ENCODE results near the gene MLXIP.
"Not testable (repeated sequence)": the region's sequence is repeated elsewhere in the genome, so short reads cannot be mapped to it uniquely, and the experiment has no call there.

MLXIP gene

GRCh38 chr12:122116707-122117535 lies 38.4 kb downstream of the MLXIP start:
- H3K4me2 ChIP-seq (ENCODE audit: low read depth, low read length): no peak overlapping the region
- peaks cover 36% of the 10 kb centered on the region for H3K79me2 ChIP-seq (ENCODE audit: low read length)
- no peak for DNase-seq
- no peaks in the 10 kb centered on the region for H3K36me3 ChIP-seq (replicated peaks; ENCODE audit: insufficient read depth, low read length)
- H3K27me3 ChIP-seq (replicated peaks; ENCODE audit: insufficient read depth, low read length): no peaks in the 10 kb centered on the region
- H3K4me1 ChIP-seq (ENCODE audit: low read length): no peaks in the 10 kb centered on the region
- no peaks in the 10 kb centered on the region for H3F3A ChIP-seq (ENCODE audit: insufficient read depth, low read length)
- no peak overlapping the region for H3K9ac ChIP-seq (ENCODE audit: low read length)
- H3K9me3 ChIP-seq (replicated peaks; ENCODE audit: insufficient read depth, low read length): no peaks in the 10 kb centered on the region
- no peaks in the 10 kb centered on the region for H4K20me1 ChIP-seq (ENCODE audit: insufficient read depth, low read length)
- H2AFZ ChIP-seq (ENCODE audit: low read length): no peak overlapping the region
- no peak overlapping the region for H3K4me3 ChIP-seq (ENCODE audit: low read length)
- no peak overlapping the region for H3K27ac ChIP-seq (ENCODE audit: low read length)
- TF ChIP-seq EZH2 (optimal IDR thresholded peaks at IDR 0.05; ENCODE audit: low read depth, low read length) (no peak), EZH2phosphoT487 (IDR thresholded peaks at IDR 0.05; ENCODE audit: low read length) (no peak), CTCF (IDR thresholded peaks at IDR 0.05; ENCODE audit: low read length) (no peak)
- no peaks in the 10 kb centered on the region for H3K9me2 ChIP-seq (replicated peaks; ENCODE audit: insufficient read depth, low read length)

- H3K79me2 ChIP-seq (ENCODE audit: low read length): peaks cover 33% of the 10 kb centered on the region
Measured at GRCh38 chr12:122117979-122118378, 39.4 kb downstream of the MLXIP start.

GRCh38 chr12:122121341-122121740 lies 42.8 kb downstream of the MLXIP start:
- not testable (repeated sequence) for H4K20me1 ChIP-seq (ENCODE audit: insufficient read depth, low read length); H3K4me3 ChIP-seq (ENCODE audit: low read length); H3K9me3 ChIP-seq (replicated peaks; ENCODE audit: insufficient read depth, low read length); H3K4me2 ChIP-seq (ENCODE audit: low read depth, low read length); H3F3A ChIP-seq (ENCODE audit: insufficient read depth, low read length); H3K9ac ChIP-seq (ENCODE audit: low read length); H3K9me2 ChIP-seq (replicated peaks; ENCODE audit: insufficient read depth, low read length); H3K36me3 ChIP-seq (replicated peaks; ENCODE audit: insufficient read depth, low read length); H3K27me3 ChIP-seq (replicated peaks; ENCODE audit: insufficient read depth, low read length); H3K27ac ChIP-seq (ENCODE audit: low read length); DNase-seq; H2AFZ ChIP-seq (ENCODE audit: low read length); H3K4me1 ChIP-seq (ENCODE audit: low read length)
- H3K79me2 ChIP-seq (ENCODE audit: low read length): peaks cover 59% of the 10 kb centered on the region

More at GRCh38 chr12:122117979-122118378, 39.4 kb downstream of the MLXIP start:
- Histone ChIP-seq H3K4me1 (ENCODE audit: low read length) (no peaks in the 10 kb centered on the region), H3K9me3 (replicated peaks; ENCODE audit: insufficient read depth, low read length) (no peaks in the 10 kb centered on the region), H3K27ac (ENCODE audit: low read length) (no peak overlapping the region), H3K4me3 (ENCODE audit: low read length) (no peak overlapping the region), H3K36me3 (replicated peaks; ENCODE audit: insufficient read depth, low read length) (no peaks in the 10 kb centered on the region), H3K9me2 (replicated peaks; ENCODE audit: insufficient read depth, low read length) (no peaks in the 10 kb centered on the region), H3K9ac (ENCODE audit: low read length) (no peak overlapping the region), H3K4me2 (ENCODE audit: low read depth, low read length) (no peak overlapping the region), H3F3A (ENCODE audit: insufficient read depth, low read length) (no peaks in the 10 kb centered on the region), H2AFZ (ENCODE audit: low read length) (no peak overlapping the region), H3K27me3 (replicated peaks; ENCODE audit: insufficient read depth, low read length) (no peaks in the 10 kb centered on the region), H4K20me1 (ENCODE audit: insufficient read depth, low read length) (no peaks in the 10 kb centered on the region)
- TF ChIP-seq CTCF (IDR thresholded peaks at IDR 0.05; ENCODE audit: low read length) (no peak), EZH2phosphoT487 (IDR thresholded peaks at IDR 0.05; ENCODE audit: low read length) (no peak), EZH2 (optimal IDR thresholded peaks at IDR 0.05; ENCODE audit: low read depth, low read length) (no peak)
- DNase-seq: no peak

GRCh38 chr12:122121745-122122144 lies 43.2 kb downstream of the MLXIP start:
- TF ChIP-seq CTCF (IDR thresholded peaks at IDR 0.05; ENCODE audit: low read length) (no peak), EZH2phosphoT487 (IDR thresholded peaks at IDR 0.05; ENCODE audit: low read length) (no peak), EZH2 (optimal IDR thresholded peaks at IDR 0.05; ENCODE audit: low read depth, low read length) (no peak)
- H3K9me2 ChIP-seq (replicated peaks; ENCODE audit: insufficient read depth, low read length): no peaks in the 10 kb centered on the region
- H3K27ac ChIP-seq (ENCODE audit: low read length): no peak overlapping the region
- peaks cover 59% of the 10 kb centered on the region for H3K79me2 ChIP-seq (ENCODE audit: low read length)
- DNase-seq: no peak
- H3F3A ChIP-seq (ENCODE audit: insufficient read depth, low read length): no peaks in the 10 kb centered on the region
- no peaks in the 10 kb centered on the region for H3K27me3 ChIP-seq (replicated peaks; ENCODE audit: insufficient read depth, low read length)
- no peaks in the 10 kb centered on the region for H3K36me3 ChIP-seq (replicated peaks; ENCODE audit: insufficient read depth, low read length)
- H3K9ac ChIP-seq (ENCODE audit: low read length): no peak overlapping the region
- H2AFZ ChIP-seq (ENCODE audit: low read length): no peak overlapping the region
- H4K20me1 ChIP-seq (ENCODE audit: insufficient read depth, low read length): no peaks in the 10 kb centered on the region
- no peaks in the 10 kb centered on the region for H3K4me1 ChIP-seq (ENCODE audit: low read length)
- no peak overlapping the region for H3K4me3 ChIP-seq (ENCODE audit: low read length)
- H3K9me3 ChIP-seq (replicated peaks; ENCODE audit: insufficient read depth, low read length): no peaks in the 10 kb centered on the region
- H3K4me2 ChIP-seq (ENCODE audit: low read depth, low read length): no peak overlapping the region

Measured in MM.1S (cell line).